Lung (tissue), 12 donors: ENCODE measurements around the gene PXT1. TPM values are rescaled to one million over a fixed set of nuclear protein-coding genes. Genes with fewer than 3 reads are reported as not detected.

Experiments
- ATAC-seq: fragments of 200-7000 bp; cut with Tn5 transposase; one replicate; pipeline ENCODE4 v1.9.1; 2020; ENCODE audit warnings: moderate number of reproducible peaks; ENCODE audit not compliant: insufficient read depth, low FRiP score
- DNase-seq, 3 donors: peaks; one replicate each; pipeline ENCODE4 v3.0.0-alpha.2; 2013 to 2017
- H3K27ac ChIP-seq, 2 donors: one replicate each; pipeline ENCODE4 v1.5.1; 2013; ENCODE audit warnings: mild to moderate bottlenecking in 2 of 2, moderate library complexity in 2 of 2, control low read depth in 1 of 2, inconsistent platforms in 1 of 2, low read depth in 1 of 2, low read length in 1 of 2
- H3K27me3 ChIP-seq, 3 donors: one replicate each; pipeline ENCODE4 v1.5.1; 2013; ENCODE audit warnings: low read length in 2 of 3; ENCODE audit not compliant: control insufficient read depth in 3 of 3, insufficient read depth in 3 of 3
- H3K36me3 ChIP-seq, 4 donors: one replicate each; pipeline ENCODE4 v1.5.1; 2013; ENCODE audit warnings: low read length in 4 of 4, mild to moderate bottlenecking in 1 of 4, moderate library complexity in 1 of 4; ENCODE audit not compliant: control insufficient read depth in 4 of 4, insufficient read depth in 4 of 4
- H3K4me1 ChIP-seq, 5 donors: one replicate each; pipeline ENCODE4 v1.5.1; 2013; ENCODE audit warnings: low read length in 5 of 5, mild to moderate bottlenecking in 2 of 5, moderate library complexity in 1 of 5; ENCODE audit not compliant: control insufficient read depth in 5 of 5, insufficient read depth in 5 of 5
- H3K4me3 ChIP-seq: one replicate; pipeline ENCODE4 v1.5.1; 2013; ENCODE audit warnings: mild to moderate bottlenecking, control low read depth, moderate library complexity
- H3K9ac ChIP-seq, 2 donors: one replicate each; pipeline ENCODE4 v1.5.1; 2013; ENCODE audit warnings: low read length in 2 of 2, control low read depth in 1 of 2; ENCODE audit not compliant: insufficient read depth in 1 of 2
- H3K9me3 ChIP-seq, 4 donors: one replicate each; pipeline ENCODE4 v1.5.1; 2013; ENCODE audit warnings: low read length in 3 of 4, mild to moderate bottlenecking in 1 of 4, moderate library complexity in 1 of 4; ENCODE audit not compliant: control insufficient read depth in 4 of 4, insufficient read depth in 3 of 4
- WGBS, 2 donors: extraction: QIAGEN DNeasy Blood & Tissue Kit; methylation state at CpG; one replicate each; pipeline ENCODE4 v1.1.7; 2013; 5-methylcytosine and 5-hydroxymethylcytosine counted together
- polyA plus RNA-seq, 2 donors: library from polyadenylated mRNA; stranded (reverse); fragments of 200-250 nt; gene quantifications; one replicate each; pipeline ENCODE4 v1.2.1, GENCODE V29; 2013
- total RNA-seq, 2 donors: library from RNA; depleted of rRNA in 1 of 2; stranded (reverse); fragments of >200 nt in 1 of 2; gene quantifications; one replicate each; pipeline ENCODE4 v1.2.1, GENCODE V29; 2014 to 2021
- TF ChIP-seq, protein P1 (sequence below): IDR thresholded peaks from 2 replicates; pipeline ENCODE4 v1.5.1; 2012; ENCODE audit warnings: mild to moderate bottlenecking; ENCODE audit errors: control extremely low read depth, extremely low read depth
- donor health status: control.
- donor health status: control.
- donor health status: Bipolar disorder and iron deficiency.
- donor health status: healthy.
- donor health status: DM: yes; HTN: yes; CAD: no.

PXT1 gene
- total and polyA plus RNA-seq, 4 donors = 0.06 to 0.12 TPM; not detected in 2

DNA sequence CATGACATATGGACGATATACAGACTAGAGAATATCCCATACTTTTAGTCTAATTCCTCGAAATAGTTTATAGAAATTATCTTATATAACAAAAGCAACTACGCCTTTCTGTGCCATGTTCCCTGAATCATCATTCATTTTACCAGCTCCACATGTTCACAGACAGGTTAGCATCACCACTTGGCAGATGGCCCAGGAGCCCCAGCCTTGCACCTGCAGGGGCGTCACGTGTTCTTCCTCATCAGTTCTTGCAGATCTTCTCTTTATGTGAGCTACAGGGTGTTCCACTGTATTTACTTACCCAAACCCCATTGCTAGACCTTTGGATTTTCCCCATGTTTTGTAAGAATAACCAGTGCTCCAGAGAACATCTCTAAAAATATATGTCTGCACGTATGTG, 93.4 kb downstream of the PXT1 start:
- H3K27ac ChIP-seq = no peak overlapping the region
- H3K27me3 ChIP-seq = no peaks in the 10 kb centered on the region
- H3K4me3 ChIP-seq = no peak overlapping the region
- H3K4me1 ChIP-seq = peaks cover 0 to 13% (median 7%) of the 10 kb centered on the region in 5 donors
- no peak for ATAC-seq
- TF ChIP-seq, protein P1, sequence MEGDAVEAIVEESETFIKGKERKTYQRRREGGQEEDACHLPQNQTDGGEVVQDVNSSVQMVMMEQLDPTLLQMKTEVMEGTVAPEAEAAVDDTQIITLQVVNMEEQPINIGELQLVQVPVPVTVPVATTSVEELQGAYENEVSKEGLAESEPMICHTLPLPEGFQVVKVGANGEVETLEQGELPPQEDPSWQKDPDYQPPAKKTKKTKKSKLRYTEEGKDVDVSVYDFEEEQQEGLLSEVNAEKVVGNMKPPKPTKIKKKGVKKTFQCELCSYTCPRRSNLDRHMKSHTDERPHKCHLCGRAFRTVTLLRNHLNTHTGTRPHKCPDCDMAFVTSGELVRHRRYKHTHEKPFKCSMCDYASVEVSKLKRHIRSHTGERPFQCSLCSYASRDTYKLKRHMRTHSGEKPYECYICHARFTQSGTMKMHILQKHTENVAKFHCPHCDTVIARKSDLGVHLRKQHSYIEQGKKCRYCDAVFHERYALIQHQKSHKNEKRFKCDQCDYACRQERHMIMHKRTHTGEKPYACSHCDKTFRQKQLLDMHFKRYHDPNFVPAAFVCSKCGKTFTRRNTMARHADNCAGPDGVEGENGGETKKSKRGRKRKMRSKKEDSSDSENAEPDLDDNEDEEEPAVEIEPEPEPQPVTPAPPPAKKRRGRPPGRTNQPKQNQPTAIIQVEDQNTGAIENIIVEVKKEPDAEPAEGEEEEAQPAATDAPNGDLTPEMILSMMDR = no peak
- WGBS, 2 donors = 74 to 82% methylated on average over 6 of the region's 6 CpGs
- no peak overlapping the region for H3K9ac ChIP-seq
- DNase-seq = no peak
- H3K9me3 ChIP-seq = peaks cover 0 to 4% (median 0%) of the 10 kb centered on the region in 4 donors
- no peaks in the 10 kb centered on the region for H3K36me3 ChIP-seq

DNA sequence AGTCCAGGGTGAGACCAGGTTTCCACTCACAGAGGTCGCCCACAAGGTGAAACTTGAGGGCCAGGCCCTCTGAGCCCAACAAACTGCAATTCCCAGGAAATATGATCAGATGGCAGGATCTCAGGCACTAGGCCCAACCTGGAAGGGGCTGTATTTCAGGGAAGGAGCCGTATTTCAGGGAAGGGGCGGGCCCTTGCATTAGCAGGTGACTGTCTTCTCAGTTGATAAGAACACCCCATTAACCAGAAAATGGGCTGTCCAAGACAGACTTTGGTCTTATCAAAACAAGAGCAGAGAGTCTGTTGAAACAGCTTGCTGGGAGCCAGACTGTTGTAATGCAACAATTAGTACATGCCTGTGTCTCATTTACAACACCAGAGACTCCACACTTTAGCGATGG, 95.0 kb downstream of the PXT1 start:
- no peak overlapping the region for H3K9ac ChIP-seq
- H3K27ac ChIP-seq = no peak overlapping the region
- H3K27me3 ChIP-seq = peaks cover 0 to 2% (median 0%) of the 10 kb centered on the region in 3 donors
- H3K4me1 ChIP-seq = peaks cover 0 to 13% (median 7%) of the 10 kb centered on the region in 5 donors
- H3K9me3 ChIP-seq = peaks cover 0 to 3% (median 0%) of the 10 kb centered on the region in 4 donors
- TF ChIP-seq, protein P1 = no peak
- WGBS, 2 donors = 90 to 94% methylated on average over 4 of the region's 4 CpGs
- no peaks in the 10 kb centered on the region for H3K36me3 ChIP-seq
- DNase-seq = no peak
- no peak overlapping the region for H3K4me3 ChIP-seq
- ATAC-seq = no peak

DNA sequence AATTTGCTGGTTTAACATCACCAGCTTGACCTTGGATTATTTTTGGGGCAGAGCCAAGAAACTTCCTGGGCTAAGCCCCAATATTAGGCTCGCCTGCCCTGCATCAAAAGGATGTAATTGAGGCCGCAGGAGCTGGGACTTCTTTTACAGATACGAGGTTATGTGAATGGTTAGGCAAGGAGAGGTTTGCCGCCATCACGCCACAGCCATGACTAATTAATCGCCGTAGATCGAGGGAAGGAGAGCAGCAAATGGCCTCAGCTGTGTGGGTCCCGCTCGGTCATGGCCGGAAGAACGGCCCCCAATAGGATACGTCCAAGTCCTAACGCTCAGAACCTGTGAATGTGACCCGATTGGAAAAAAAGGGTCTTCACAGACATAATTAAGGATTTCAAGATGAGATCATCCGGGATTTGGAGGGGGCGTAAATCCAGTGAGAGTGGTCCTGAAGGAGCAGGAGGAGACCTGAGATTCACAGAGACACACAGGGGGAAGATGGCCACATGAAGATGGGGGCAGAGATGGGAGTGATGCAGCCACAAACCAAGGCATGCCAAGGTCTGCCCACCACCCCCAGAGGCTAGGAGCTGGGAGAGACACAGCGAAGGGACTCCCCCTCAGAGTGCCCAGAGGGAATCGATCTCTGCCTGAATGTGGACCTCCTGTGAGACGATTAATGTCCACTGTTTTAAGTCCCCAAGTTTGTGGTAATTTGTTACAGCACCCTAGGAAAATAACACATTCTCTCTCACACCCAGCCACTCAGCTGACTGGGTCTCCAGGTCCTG, 96.0 kb downstream of the PXT1 start:
- ATAC-seq (no peak), DNase-seq (peak in 2 of 3 donors; percentile 28 to 45)
- 92 to 94% methylated on average over 20 of the region's 20 CpGs for WGBS, 2 donors
- no peak overlapping the region for H3K4me3 ChIP-seq
- peaks cover 0 to 13% (median 7%) of the 10 kb centered on the region in 5 donors for H3K4me1 ChIP-seq
- H3K27me3 ChIP-seq = peaks cover 0 to 2% (median 2%) of the 10 kb centered on the region in 3 donors
- no peak overlapping the region for H3K27ac ChIP-seq
- no peaks in the 10 kb centered on the region for H3K36me3 ChIP-seq
- no peaks in the 10 kb centered on the region for H3K9me3 ChIP-seq
- no peak overlapping the region for H3K9ac ChIP-seq
- TF ChIP-seq, protein P1 = no peak
